HG03378 (cell line): ENCODE results near the gene ZZZ3.
"Not testable (repeated sequence)": the region's sequence is repeated elsewhere in the genome, so short reads cannot be mapped to it uniquely, and the experiment has no call there.

Experiments used
- ATAC-seq: cut with Tn5 transposase; IDR thresholded peaks from one replicate; pipeline ENCODE4 v1.9.1; 2021; ENCODE audit warnings: mild to moderate bottlenecking, moderate library complexity; ENCODE audit not compliant: unreplicated experiment

The ZZZ3 gene

DNA sequence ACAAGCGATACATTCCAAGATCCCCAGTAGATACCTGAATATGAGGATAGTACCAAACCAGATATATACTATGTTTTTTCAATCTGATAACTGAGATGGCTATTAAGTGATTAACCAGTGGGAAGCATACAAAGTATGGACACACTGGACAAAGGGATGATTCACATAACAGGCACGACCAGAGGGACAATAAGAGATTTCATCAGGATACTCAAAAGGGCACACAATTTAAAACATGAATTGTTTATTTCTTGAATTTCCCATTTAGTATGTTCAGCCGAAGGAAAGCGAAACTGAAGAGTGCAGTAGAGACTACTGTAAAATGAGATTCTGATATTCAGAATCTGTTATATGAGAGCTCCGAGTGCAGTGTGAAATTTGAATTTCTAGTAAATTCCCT, 10.6 kb downstream of the ZZZ3 start:
- ATAC-seq: no peak

DNA sequence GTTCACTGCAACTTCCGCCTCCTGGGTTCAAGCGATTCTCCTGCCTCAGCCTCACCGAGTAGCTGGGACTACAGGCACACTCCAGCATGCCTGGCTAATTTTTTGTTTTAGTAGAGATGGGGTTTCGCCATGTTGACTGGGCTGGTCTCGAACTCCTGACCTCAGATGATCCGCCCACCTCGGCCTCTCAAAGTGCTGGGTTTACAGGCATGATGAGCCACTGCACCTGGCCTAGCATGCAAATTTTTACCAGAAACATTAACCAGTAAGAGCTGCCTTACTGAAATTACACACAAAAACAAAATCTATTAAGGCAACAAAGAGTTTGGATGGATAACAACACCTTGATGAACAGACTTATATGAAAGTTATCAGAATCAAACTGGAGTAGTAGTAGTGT, 12.1 kb downstream of the ZZZ3 start:
- ATAC-seq: no peak

DNA sequence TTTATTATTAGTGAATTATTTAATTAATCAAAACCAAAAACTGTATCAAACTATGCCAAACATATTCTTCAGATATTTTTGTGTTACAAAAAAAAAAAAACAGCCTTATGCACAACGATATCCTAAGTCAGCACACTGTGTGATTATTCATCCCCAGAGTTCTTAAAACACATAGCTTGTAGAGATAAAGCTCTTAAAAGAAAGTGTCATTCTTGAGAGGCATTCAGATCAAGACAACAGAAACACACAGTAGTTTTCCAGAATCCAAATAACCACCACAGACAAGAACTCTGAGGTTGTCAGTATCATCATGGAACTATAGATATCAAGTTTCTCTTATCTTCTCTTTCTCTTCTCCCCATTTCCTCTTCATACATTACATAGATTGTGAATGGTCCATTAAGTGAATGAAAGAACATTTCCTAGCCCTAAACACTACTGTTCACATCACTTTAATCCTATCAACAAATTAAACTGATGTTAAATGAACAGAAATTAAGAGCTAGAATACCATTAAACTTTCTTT, 13.5 kb downstream of the ZZZ3 start:
- no peak for ATAC-seq

- ATAC-seq: no peak
These were observed 17.4 kb downstream of the ZZZ3 start for GRCh38 chr1:77664939-77665516.

DNA sequence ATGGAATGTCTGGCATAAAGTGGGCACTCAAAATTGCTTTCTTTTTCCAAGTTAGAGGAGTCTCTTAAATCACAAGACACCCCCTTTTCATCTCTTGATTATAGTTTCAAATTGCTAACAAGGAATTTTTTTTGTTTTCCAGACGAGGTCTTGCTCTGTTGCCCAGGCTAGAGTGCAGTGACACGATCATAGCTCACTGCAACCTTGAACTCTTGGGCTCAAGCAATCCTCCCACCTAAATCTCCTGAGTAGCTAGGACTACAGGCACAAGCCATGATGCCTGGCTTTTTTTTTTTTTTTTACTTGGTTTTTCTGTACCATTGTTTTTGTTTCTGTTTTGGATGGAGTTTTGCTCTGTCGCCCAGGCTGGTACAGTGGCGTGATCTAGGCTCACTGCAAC, 20.8 kb downstream of the ZZZ3 start:
- no peak for ATAC-seq

GRCh38 chr1:77659879-77660593, 22.4 kb downstream of the ZZZ3 start:
- ATAC-seq: no peak

DNA sequence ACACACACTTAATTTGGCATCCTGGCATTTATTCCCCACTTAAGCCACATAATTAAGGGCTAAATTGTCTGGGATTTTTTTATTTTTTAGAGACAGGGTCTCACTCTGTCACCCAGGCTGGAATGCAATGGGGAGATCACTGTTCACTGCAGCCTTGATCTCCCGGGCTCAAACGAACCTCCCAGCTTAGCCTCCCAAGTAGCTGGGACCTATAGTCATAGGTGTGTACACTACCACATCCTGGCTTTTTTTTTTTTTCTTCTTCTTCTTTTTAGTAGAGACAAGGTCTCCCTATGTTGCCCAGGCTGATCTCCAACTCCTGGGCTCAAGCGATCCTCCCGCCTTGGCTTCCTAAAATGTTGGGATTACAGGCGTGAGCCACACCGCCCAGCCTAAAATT, 24.2 kb downstream of the ZZZ3 start:
- ATAC-seq: no peak

DNA sequence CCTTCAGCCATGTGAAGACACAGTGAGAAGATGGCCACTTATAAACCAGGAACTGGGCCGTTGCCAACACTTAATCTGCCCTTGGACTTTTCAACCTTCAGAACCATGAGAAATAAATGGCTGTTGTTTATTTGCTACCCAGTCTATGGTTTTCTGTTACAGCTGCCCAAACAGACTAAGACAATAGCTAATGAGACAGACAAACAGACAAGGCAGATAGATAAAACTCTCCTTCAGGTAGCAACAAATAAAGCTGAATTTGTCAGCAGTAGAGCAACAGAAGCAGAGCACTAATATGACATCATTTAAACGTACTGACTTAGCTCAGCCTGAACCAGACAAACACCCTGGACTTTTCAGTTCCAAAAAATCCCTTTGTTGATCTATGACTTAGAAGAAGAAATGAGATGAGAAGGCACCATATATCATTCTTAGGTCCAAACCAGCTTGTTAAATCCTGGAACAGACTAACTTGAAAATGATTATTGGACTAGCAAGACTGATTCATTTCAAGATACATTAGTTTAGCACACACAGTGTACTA, 27.0 kb downstream of the ZZZ3 start:
- ATAC-seq: no peak

- no peak for ATAC-seq
These were observed 29.4 kb downstream of the ZZZ3 start for GRCh38 chr1:77652970-77653516.

DNA sequence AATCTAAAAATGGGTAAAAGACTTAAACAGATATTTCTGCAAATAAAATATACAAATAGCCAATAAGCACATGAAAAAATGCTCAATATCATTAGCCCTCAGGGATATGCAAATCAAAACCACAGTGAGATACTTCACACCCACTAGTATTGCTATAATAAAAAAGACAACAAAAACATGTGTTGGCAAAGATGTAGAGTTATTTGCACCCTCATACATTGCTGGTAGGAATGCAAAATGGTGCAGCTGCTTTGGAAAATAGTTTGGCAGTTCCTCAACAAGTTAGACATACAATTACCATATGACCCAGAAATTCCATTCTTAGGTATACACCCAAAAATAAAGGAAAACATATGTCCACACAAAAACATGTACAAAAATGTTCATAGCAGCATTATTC, 30.2 kb downstream of the ZZZ3 start:
- no peak for ATAC-seq

GRCh38 chr1:77649127-77649526, 33.3 kb downstream of the ZZZ3 start:
- ATAC-seq: no peak

GRCh38 chr1:77646224-77646623, 36.2 kb downstream of the ZZZ3 start:
- not testable (repeated sequence) for ATAC-seq

- ATAC-seq: no peak
These were observed 39.0 kb downstream of the ZZZ3 start for GRCh38 chr1:77643456-77643855.

- no peak for ATAC-seq
These were observed 39.5 kb downstream of the ZZZ3 start for GRCh38 chr1:77642941-77643340.

DNA sequence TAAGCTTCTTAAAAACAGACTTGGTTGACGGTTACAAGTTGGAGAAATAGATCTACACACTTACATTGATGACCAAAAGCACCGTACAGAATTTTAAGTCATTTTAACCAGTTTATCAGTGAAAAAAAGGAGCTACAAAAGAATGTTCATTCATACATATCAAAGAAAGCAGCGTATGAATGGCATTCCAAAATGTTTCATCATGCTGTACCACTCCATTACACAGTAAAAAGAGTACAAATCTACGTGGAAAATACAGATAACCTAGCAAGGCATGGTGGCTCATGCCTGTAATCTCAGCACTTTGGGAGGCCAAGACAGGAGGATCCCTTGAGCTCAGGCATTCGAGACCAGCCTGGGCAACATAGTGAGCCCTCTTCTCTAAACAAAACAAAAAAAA, 40.3 kb downstream of the ZZZ3 start:
- no peak for ATAC-seq

DNA sequence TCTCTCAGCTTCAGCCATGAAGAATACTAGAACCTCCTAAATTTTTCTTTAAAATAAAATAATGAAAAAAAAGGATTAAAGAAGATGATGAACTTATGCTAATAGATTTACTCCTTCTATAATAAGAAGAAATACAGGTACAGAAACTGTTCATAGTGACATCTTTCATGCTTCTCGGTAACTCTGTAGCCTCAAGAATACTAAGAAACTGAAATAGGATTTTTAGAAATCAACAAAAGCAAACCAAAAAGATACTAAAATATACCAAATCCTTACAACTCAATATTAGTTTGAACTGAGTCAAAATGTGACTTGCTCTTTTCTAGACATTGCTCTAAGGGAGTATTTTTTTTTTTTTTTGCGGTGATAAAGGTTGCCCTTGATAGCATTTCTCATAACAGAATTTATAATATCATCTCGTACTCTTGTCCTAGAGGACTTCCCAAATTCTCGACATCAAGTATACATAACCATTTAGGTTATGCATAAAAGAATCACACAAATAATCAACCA, 42.8 kb downstream of the ZZZ3 start:
- ATAC-seq: no peak

DNA sequence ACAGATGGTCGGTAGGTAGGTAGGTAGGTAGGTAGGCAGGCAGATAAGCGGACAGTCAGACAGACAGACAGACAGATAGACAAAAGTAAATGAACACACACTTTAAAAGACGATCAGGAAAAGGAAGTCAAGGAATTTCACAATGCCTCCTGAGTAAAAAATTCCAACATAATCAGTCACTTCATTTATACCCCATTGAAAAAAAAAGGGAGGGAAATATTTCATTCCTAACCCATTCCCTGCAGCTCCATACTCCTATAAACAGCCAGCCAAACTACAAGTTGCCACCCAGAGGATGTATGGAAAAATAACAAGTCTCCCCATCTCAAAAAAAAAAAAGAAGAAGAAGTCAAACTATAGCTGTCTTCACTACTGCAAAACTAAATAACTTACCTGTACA, 43.4 kb downstream of the ZZZ3 start:
- no peak for ATAC-seq

DNA sequence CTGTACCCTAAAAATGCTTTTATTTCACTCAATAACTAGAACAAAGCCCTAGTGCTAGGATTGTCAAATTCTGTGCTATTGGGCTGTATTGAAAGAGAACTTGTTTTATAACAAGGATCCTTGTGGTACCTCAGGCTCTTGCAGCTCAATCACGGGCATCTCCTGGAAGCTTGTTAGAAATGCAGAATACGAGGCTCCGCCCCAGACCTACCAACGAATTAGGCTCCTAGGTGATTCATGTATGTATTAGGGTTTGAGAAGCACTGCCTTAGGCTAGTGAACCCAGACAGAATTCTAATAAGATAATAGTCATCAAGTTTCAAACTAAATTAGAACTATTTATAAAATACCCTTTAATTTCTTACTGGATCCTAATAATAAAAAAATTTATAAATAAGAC, 45.6 kb downstream of the ZZZ3 start:
- ATAC-seq: no peak
